Activated gamma-delta T cell (primary cell): ENCODE measurements around the gene VPS8.
"Not testable (repeated sequence)": the region's sequence is repeated elsewhere in the genome, so short reads cannot be mapped to it uniquely, and the experiment has no call there.

Source experiments
- DNase-seq: peaks from one replicate; lab custom pipeline; 2025; lab: John Stamatoyannopoulos, UW

Gene VPS8

DNA sequence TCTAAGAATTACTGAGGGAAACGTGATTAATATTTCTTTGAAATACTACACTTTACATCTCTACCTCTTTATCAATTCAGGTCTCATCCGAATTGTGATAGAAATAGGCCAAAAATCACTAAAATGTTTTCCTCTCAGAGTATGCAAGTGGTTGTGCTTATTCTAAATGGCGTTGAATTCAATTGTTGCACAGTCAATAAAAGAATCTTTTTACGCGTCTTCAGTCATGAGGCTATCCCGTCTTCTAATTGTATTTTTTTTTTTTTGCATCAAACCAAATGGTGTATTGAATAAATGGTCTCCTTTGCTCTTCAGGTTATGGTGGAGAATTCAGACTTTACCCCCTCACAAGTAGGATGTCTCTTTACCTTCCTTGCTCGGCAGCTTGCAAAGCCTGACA, 112.6 kb downstream of the VPS8 start:
- DNase-seq = no peak

DNA sequence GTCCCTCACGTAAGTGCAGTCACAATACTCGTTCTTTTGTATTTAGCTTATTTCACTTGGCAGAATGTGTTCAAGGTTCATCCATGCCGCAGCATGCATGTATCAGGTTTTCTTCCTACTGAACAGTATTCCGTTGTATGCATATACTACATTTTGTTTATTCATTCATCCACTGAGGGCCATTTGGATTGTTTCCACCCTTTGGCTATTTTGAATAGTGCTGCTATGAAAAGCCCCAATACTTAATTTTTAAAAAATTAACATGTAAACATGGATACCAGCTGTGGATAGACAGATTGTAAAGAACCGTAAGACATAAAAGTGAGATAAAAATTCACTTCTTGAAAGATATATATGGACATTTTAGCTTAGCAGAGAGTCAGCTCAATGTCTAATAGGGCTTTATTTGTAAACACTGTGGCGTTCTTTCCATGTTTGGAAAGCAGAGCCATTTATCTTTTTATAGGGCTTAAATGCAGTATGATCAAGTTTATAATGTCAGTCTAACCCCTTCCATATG, 115.9 kb downstream of the VPS8 start:
- DNase-seq = no peak

DNA sequence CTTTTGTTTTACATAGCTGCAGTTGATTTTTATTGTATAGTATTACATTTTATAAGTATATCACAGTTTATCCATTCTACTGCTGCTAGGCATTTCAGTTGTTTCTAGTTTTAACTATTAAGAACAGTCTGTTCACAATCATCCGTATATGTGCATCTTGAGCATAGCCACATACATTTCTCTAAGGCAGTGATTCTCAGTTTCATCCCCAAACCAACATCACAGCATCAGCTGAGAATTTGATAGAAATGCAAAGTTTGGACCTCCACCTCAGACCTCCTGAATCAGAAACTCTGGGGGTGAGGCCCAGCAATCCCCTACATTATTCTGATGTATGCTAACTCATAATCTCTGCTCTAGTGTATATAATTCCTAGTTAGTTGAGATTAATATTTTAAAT, 120.8 kb downstream of the VPS8 start:
- DNase-seq = no peak

DNA sequence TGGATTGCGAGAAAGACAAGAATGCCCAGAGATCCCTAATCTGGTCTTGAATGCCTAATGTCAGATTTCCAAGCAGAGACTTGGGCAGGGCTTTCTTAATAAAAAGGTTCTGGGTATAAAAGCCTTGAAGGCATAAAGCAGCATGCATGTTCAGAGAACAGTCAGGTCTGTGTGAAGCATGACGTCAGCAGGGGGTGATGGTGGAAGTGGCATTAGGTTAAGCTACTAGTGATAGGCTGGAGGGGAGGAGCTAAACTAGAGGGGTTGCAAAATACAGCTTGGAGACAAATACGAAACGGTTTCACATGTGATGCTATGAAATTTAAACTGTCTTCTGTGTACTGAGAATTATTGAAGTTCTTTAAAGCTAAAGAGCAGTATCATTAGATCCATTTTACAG, 125.6 kb downstream of the VPS8 start:
- no peak for DNase-seq

DNA sequence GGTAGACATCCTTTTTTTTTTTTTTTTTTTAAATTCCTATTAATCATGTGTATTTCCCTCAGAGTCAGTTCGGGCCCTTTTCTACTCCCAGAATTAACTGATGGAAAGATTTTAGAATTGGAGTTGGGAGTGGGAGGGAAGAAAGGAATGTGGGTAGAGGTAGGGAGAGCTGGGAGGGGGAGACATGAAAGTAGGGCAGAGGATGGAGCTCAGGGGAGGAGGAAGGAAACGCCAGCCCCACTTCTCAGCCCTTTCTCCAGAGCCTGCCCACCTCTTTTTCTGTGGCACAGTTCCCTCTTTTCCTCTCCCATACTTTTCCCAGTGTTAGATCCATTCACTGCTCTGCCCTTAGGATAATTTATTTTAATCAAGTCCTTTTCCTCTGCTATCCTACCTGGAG, 129.4 kb downstream of the VPS8 start:
- no peak for DNase-seq

DNA sequence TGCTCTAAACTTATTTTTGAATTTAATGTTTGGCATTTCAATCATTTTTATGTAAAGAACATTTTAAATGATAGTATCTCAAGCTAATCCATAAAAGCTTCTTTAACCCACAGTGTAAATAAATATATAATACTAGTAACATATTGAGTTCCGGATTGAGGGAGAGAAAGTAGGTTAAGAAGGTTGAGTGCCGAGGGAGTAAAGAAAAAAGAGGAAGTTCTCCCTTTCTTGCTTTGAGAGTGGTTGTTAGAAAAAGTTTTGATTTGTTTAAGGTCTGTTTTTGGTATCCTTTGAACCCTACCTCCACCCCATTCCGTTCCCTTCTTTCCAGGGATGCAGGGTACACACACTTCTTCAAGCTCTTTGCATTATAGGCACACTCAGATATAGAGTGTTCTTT, 130.8 kb downstream of the VPS8 start:
- no peak for DNase-seq

DNA sequence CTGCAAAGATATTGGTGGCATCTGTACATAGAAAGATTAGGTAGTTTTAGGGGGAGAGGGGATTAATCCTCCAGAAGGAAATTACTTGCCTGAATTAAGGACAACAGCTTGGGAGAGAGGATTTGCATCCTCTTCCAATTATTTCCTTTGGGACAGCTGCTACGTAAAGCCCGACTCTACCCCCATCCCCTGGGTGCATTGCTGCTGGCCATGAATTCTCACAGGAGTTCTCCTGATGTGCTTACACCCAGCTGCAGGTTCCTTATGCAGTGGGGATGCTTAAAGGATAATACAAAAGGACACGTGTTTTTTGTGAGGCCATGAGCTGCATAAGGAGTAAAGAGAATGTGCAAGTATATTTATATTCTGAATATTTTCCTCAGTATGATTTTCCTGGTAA, 132.3 kb downstream of the VPS8 start:
- no peak for DNase-seq

DNA sequence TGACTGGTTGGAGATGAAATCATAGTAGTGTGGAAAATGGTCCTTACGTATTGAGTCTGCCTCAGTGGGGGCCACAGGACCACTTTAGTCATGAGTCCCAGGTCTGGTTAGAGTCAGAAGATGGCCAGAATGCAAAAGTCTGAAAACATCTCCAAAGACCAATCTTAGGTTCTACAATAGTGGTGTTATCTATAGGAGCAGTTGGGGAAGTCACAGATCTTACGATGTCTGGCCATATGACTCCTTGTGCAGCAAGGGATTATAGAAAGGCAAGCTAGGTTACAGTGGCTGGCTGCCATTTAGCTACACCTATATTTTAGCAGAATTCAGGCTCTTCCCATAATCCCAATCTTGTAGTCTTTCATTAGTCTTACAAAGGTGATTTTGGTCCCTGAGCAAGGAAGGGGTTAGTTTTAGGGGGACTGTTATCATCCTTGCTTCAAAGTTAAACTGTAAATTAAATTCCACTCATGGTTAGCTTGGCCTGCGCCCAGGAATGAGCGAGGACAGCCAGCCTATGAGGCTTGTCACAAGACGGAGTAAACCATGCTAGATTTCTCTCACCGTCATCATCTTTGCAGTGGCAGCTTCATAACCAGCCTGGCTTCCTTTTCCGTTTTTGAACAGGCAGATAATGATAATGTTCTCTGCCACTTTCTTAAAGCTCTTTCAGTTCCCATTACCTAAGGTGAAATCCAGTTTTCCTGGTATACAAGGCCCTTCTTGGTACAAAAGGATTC, 134.1 kb downstream of the VPS8 start:
- DNase-seq = no peak

DNA sequence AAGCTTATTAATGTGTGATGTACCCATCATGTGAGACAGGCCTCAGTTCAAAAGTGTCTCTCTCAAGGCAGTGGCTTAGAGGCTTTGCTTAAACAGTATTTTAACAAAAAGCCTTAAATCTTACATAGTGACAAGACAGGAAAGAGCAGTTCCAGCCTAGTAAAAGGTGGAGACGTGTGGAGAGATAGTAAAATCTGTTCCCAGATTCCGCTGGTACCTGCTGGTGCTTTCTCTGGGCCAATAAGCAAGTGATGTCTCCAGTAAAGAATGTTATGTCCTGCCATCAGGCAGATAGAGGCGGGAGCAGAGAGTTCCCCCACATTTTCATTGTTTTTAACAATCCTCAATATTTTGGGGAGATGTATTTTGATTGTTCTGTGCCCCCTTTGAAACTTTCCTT, 135.0 kb downstream of the VPS8 start:
- no peak for DNase-seq

DNA sequence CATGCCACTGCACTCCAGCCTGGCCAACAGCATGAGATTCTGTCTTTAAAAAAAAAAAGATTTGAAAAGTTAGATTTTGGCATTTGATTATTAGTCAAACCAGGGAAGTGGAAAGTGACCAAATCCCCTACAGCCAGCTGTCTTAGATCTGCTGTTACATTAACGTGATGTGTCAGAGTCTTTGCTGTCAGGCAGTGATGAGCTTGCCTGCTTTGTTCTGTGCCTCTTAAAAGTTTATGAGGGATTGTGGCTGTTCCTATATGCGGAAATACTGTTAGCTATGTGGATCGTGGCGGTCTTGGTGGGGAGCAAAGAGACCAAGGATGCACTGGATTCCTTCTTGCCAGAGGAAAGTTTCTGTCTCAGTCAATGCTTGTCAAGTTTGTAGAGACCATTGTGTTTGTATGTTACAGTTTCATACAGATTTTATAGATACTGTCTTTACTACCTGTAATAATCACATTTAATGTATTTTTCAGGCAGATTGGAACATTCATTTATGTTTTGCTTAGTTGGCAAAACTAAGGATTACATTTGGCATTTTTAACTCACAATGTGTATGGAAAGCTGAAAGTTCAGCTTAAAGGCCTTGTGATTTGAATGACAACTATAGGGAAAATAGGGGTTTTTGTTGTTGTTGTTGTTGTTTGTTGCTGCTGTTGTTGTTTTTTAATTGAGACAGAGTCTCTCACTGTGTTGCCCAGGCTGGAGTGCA, 137.4 kb downstream of the VPS8 start:
- no peak for DNase-seq

DNA sequence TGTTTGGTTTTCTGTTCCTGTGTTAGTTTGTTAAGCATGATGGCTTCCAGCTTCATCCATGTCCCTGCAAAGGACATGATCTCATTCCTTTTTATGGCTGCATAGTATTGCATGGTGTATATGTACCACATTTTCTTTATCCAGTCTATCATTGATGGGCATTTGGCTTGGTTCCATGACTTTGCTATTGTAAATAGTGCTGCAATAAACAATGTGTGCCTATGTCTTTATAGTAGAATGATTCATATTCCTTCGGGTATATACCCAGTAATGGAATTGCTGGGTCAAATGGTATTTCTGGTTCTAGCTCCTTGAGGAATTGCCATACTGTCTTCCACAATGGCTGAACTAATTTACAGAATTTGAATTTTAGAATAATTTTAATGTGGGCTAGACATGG, 138.8 kb downstream of the VPS8 start:
- DNase-seq = not testable (repeated sequence)

DNA sequence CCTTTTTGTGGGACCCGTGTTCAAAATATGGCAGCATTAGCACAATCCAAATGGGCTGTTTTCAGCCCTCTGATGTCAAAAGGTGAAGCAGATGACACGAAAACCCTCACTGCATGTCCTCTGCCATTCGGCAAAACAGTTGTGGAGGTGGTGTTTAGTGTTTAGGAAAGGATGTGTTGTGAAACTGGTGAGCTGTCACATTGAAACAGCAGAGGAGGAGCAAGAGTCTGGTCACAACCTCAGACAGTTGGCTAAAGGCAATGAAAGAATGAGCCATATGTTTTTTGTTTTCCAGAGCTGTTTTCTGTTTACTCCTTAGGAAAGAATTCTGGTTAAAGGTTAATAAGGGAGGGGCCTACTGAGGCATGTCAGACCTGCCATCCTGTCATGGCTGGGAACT, 140.7 kb downstream of the VPS8 start:
- no peak for DNase-seq

DNA sequence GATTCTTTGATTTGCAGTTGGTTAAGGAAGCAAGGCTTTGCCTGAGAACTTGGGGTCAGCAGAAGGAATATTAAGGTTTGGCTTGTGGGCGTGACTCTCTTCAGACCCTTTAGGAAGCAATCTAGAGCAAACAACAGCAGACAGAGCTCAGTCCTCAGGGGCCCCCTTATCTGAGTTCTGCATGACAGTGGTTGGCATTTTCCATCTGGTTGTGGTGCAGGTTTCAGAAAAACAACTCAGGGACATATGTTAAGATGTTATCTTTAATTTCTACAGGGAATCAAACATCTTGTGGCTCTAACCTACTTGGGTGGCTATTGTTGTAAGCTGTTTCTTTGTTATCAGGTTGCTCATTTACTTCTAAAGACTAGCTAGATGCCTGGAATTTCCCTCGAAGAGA, 141.4 kb downstream of the VPS8 start:
- DNase-seq = no peak

DNA sequence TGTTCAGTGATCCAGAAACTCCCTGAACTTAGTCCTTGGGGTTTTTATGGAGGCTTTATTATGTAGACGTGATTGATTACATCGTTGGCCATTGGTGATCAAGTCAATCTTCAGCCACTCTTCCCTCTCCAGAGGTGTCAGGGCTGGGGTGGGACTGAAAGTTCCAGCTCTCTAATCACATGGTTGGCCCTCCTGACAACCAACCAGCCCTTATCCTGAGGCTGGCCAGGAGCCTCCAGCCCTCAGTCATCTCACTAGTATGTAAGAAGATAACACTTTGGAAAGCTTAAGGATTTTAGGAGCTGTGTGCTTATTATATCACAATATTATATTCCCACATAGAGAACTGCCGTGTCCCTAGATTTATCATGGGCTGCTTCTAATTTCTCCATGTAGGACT, 142.3 kb downstream of the VPS8 start:
- DNase-seq = no peak

DNA sequence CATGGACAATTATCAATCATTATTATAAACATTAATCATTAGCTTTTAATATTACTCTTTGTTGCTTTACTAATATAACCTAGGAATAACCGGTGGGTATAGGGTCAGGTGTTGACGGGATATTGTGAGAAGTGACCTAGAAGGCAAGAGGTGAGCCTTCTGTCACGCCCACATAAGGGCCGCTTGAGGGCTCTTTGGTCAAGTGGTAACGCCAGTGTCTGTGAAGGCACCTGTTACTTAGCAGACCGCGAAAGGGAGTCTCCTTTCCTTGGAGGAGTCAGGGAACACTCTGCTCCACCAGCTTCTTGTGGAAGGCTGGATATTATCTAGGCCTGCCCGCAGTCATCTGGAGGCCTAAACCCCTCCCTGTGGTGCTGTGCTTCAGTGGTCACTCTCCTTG, 142.9 kb downstream of the VPS8 start:
- DNase-seq = not testable (repeated sequence)

DNA sequence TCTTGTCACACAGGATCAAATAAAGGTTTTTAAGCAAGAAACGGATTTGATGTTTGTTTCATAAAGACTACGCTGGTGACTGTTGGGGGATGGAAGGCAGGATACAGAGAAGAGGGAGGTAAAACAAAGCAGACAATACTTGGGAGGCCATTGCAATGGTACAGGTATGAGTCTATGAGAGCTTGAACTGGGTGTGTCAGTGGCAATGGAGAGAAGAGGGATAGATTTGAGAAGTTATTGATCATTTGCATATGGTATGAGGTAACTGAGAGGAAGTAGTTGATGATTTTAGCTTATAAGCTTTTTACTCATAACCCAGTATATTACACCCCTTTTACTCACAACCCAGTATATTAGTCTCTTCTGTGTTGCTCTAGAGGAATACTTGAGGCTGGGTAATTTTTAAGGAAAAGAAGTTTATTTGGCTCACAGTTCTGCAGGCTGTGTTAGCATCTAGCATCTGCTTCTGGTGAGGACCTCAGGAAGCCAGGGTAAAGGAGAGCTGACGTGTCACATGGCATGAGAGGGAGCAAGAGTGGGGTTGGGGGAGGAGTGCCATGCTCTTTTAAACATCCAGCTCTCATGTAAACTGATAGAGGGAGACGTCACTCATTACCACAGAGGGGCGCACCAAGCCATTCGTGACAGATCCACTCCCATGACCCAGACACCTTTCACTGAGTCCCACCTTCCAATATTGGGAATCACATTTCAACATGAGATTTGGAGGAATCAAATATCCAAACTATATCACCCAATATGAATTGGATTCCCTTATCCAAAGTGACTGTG, 153.9 kb downstream of the VPS8 start:
- no peak for DNase-seq

DNA sequence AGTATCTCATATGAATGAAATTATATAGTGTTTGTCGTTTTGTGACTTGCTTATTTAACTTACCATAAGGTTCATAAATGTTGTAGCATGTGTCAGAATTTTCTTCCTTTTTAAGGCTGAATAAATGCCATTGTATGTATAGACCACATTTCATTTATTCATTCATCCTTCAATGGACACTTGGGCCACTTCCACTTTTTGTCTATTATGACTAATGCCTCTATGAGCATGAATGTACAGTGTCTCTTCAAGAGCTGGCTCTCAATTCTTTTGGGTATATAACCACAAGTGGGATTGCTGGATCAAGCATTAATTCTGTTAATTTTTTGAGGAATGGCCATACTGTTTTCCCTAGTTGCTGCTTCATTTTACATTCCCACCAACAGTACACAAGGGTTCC, 156.1 kb downstream of the VPS8 start:
- DNase-seq = no peak

DNA sequence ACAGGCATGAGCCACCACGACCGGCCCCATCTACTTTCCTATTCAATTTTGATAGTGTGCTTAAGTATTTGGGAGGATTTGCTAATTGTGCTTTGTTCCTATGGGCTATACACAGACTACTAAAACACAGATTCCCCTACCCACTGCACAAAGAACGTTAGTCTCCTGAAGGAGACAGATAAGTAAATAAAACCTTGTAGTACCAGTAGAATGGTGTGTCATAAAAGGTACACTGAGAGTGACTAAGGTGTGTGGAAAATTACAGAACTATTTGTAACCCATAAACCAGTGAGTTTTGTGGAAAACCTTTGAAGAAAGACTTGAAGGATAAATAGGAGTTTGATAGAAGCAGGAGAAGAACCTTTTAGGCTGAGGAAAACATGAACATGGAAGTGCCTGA, 158.2 kb downstream of the VPS8 start:
- DNase-seq = no peak

DNA sequence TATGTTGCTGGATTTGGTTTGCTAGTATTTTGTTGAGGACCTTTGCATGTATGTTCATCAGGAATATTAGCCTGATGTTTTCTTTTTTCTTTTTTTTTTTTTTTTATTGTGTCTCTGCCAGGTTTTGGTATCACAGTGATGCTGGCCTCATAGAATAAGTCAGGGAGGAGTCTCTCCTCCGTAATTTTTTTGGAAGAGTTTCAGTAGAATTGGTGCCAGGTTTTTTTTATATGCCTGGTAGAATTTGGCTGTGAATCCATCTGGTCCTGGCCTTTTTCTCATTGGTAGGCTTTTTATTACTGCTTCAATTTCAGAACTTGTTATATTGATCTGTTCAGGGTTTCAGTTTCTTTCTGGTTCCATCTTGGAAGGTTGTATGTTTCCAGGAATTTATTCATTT, 165.8 kb downstream of the VPS8 start:
- DNase-seq = no peak

DNA sequence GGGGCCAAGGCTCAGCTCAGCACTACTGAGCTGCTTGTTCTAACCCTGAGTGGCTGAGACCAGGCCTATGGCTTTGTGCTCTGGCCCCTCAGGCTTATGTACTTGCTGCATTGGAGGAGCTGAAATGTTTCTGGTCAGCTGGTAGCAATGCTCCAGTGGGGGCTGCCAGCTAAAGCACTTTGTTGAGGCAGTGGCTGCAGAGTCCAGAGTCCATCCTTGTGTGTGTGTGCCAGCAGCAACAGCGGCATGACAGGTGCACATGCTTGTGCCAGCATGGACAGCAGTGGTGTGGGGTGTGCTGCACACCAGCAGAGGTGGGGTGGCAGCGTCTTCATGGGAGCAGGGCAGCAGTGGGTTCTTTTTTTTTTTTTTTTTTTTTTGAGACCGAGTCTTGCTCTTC, 169.1 kb downstream of the VPS8 start:
- no peak for DNase-seq

DNA sequence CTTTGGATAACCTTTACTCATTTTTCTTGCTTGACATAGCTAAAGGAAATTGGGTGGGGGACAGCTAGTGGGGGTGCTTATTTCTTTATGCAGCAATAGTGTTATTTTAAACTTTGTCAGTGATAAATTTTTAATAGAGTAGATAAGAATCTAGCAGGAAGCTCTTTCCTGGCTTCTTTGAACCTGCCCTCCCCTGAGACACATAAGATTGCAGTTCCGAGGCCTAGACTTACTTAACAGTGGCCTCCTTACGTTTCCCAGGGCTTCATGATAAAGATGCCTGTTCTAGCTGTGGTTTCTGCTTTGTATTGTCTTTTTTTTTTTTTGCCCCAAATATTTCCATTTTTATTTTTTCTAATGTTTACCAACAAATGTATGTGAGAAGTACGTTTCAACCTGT, 170.1 kb downstream of the VPS8 start:
- DNase-seq = no peak

DNA sequence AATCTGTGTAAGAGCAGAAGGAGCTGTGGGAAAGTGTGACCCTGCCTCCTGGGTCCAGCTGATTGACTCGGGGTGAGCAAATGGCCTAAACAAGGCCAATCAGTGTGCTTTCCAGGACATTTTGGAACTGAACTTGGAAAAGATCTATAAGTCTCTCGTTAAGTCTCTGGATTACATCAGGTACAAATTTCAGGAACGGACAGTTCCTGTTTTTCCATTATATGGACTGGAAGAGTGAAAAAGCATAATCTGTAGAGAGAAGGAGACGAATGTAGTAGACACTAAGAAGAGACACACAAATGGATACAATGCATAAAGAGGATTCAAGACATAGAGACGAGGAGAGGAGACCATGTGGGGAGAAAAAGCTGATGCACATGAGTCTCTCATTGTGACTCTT, 173.6 kb downstream of the VPS8 start:
- DNase-seq = no peak

DNA sequence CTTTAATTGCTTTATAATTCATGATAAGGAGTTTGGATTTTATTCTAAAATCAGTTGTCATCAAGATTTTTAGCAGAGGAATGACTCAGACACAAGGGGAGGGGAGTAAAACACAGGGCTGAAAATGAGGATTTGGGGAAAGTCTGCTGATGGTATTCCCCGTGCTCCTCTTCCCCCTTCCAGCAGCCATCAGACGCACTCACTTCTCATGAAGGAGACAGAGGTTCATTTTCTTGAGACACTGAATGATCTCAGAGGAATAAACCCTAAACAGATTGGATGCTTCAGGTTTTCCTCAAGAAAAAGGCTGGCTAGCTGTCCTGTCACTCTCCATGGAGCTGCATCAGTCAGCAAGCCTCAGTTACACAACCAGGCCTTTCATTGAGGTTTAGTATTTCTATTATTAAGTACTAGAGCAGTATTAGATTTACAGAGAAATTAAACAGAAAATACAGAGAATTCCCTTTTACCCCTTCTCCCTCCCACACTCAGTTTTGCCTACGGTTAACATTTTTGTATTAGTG, 174.5 kb downstream of the VPS8 start:
- no peak for DNase-seq
